HAP-1 (cell line): ENCODE results near the gene MRPL23.

Experiments
- DNase-seq, 2 experiments: peaks; one replicate each; pipeline ENCODE4 v3.0.0-alpha.2; 2016 to 2020; ENCODE audit warnings: low spot score in 2 of 2
- H3K27me3 ChIP-seq: fragments of 250-450 bp; sonication (Bioruptor Pico); 2 replicates; pipeline ENCODE4 v1.5.1; 2020; ENCODE audit warnings: low read depth, mild to moderate bottlenecking, moderate library complexity
- H3K36me3 ChIP-seq: fragments of 250-450 bp; sonication (Bioruptor Pico); replicated peaks from 2 replicates; pipeline ENCODE4 v1.5.1; 2020; ENCODE audit warnings: mild to moderate bottlenecking
- H3K4me1 ChIP-seq: fragments of 250-450 bp; sonication (Bioruptor Pico); 2 replicates; pipeline ENCODE4 v1.5.1; 2020; ENCODE audit warnings: mild to moderate bottlenecking
- H3K4me3 ChIP-seq: fragments of 250-450 bp; sonication (Bioruptor Pico); 2 replicates; pipeline ENCODE4 v1.5.1; 2020; ENCODE audit warnings: mild to moderate bottlenecking, moderate library complexity
- H3K9me3 ChIP-seq: fragments of 250-450 bp; sonication (Bioruptor Pico); 2 replicates; pipeline ENCODE4 v1.5.1; 2020; ENCODE audit warnings: mild to moderate bottlenecking, moderate library complexity
- in situ Hi-C: fragments of 300-500 bp; cut with MboI; formaldehyde crosslinking; loops from 3 replicates; pipeline ENCODE4 v1.14.3; 2020; ENCODE audit warnings: low sequenced_read_pairs, inconsistent platforms, mixed read lengths

Gene MRPL23

GRCh38 chr11:1990872-1991578 lies 43.9 kb downstream of the MRPL23 start:
- in situ Hi-C loops, result no loop called here
- H3K4me1 ChIP-seq, result no peaks in the 10 kb centered on the region
- H3K36me3 ChIP-seq, result no peaks in the 10 kb centered on the region
- H3K4me3 ChIP-seq, result no peak overlapping the region
- H3K9me3 ChIP-seq, result no peaks in the 10 kb centered on the region
- H3K27me3 ChIP-seq, result no peaks in the 10 kb centered on the region
- no peak for DNase-seq

DNA sequence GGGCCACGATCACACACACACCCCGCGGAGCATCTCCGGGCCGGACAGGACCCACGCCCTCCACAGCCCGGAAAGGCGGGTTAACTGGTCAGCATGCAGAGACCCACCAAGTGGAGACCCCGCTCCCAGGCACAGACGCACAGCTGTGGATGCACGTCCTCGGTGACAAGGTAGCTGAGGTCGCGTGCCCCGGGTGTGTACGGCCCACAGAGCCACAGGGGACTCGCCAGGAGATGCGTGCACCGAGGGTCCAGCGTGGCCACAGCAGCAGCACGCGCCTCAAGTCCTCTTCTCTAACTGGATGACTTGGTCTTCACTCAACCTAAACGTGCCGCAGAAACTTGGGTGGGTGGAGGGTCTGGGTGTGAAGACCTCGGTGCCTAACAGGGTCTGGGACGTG lies 45.0 kb downstream of the MRPL23 start:
- DNase-seq, result peak in 1 of 2 experiments; percentile 5
- Histone ChIP-seq H3K27me3 (no peaks in the 10 kb centered on the region), H3K4me3 (no peak overlapping the region), H3K4me1 (no peaks in the 10 kb centered on the region), H3K36me3 (no peaks in the 10 kb centered on the region), H3K9me3 (no peaks in the 10 kb centered on the region)
- in situ Hi-C loops, result no loop called here

DNA sequence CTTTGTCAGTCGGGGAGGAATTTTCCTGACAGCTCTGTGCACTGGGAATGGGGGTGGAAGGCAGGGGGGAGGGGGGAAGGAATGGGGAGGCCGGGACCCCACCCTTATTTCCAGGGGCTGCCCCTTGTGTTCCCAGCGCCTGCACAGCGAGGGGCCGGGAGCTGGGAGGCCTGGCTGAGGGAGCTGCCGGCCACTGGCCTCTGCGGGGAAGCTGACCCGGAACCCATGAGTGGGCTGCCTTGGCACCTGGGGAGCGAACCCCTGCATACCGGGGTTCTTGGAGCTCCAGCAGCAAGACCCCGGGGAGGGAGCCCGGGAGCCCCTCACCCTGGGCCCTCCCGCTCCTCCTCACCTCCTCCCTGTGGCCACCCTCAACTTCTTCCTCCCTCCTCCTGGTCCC lies 47.0 kb downstream of the MRPL23 start:
- Histone ChIP-seq H3K27me3 (no peaks in the 10 kb centered on the region), H3K36me3 (no peaks in the 10 kb centered on the region), H3K9me3 (no peaks in the 10 kb centered on the region), H3K4me1 (no peaks in the 10 kb centered on the region), H3K4me3 (no peak overlapping the region)
- no peak for DNase-seq
- in situ Hi-C loops, result no loop called here

- H3K9me3 ChIP-seq, result no peaks in the 10 kb centered on the region
- no peaks in the 10 kb centered on the region for H3K36me3 ChIP-seq
- H3K27me3 ChIP-seq, result no peaks in the 10 kb centered on the region
- no peak for DNase-seq
- no peaks in the 10 kb centered on the region for H3K4me1 ChIP-seq
- H3K4me3 ChIP-seq, result no peak within 1 kb of the TSS
- in situ Hi-C loops, result no loop called here
Observed at GRCh38 chr11:1997755-1998154, 50.6 kb downstream of the MRPL23 start, which contains the start of gene H19. TSS of gene H19 (minus strand) at chr11:1997842.

DNA sequence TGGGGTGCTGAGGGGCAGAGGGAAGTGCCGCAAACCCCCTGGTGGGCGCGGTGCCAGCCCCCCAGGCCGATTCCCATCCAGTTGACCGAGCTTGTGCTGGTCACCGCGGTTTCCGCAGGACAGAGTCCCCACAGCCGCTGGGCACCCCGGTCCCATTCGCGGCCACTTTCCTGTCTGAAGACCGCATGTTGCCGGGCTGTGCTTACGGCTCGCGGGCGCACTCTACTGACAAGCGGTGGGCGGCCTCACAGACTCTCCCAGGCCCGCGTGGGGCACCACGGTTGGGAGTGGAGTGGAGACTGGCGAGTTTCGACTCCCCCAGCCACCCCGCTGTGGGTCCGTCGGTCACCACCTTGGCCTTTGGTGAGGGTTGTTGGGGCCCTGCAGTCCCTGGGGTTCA lies 51.2 kb downstream of the MRPL23 start:
- no peak overlapping the region for H3K4me3 ChIP-seq
- in situ Hi-C loops, result no loop called here
- no peak for DNase-seq
- no peaks in the 10 kb centered on the region for H3K4me1 ChIP-seq
- H3K9me3 ChIP-seq, result no peaks in the 10 kb centered on the region
- H3K27me3 ChIP-seq, result no peaks in the 10 kb centered on the region
- H3K36me3 ChIP-seq, result no peaks in the 10 kb centered on the region

DNA sequence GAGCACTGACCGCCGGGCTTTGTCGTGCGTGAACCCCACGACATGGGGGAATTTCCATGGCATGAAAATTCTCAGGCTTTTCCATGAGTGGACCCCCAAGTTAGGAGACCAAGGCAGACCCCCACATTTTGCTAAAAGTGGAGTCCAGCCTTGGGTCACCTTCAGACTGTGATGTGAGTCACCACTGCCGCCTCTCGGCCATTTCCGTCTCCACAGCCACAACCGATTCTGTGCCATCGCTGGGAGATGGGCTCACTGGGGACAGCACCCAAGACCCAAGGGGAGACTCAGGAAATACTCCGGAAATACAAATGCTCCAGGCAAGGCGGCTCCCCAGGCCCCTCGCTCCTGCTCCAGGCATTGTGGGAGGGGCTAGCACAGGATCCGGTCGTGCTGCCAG lies 51.7 kb downstream of the MRPL23 start:
- in situ Hi-C loops, result no loop called here
- DNase-seq, result no peak

DNA sequence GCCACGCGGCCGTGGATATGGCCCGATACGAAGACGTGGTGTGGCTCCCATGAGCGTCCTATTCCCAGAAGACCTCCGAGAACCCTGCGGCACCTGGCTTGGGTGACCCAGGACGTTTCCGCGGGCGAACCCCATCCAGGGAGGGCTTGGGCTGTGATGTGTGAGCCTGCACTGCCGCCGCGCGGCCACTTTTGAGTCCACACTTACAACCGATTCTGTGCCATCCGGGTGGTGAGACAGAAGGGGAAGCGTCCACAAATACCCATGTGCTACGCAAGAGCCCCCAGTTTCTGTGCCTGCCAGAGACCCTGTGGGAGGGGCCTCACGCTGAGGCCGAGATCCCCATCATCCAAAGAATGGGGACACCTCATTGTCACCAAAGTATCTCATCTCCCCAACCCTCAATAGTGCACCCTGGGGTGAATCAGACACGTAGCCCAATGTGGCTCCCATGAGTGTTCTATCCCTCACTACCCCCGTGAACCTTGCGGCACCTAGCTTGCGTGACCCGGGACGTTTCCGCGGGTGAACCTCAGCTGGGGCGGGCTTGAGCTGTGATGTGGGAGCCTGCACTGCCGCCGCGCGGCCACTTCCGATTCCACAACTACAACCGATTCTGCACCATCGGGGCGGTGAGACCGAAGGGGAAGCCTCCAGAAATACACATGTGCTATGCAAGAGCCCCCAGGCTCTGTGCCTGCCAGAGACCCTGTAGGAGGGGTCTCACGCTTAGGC lies 55.1 kb downstream of the MRPL23 start:
- no peak for DNase-seq

More for the DNA sequence above, 51.7 kb downstream of the MRPL23 start:
- H3K4me1 ChIP-seq, result no peaks in the 10 kb centered on the region
- no peaks in the 10 kb centered on the region for H3K27me3 ChIP-seq
- H3K4me3 ChIP-seq, result no peak overlapping the region
- H3K36me3 ChIP-seq, result no peaks in the 10 kb centered on the region
- no peaks in the 10 kb centered on the region for H3K9me3 ChIP-seq

GRCh38 chr11:2002807-2003206 lies 55.7 kb downstream of the MRPL23 start:
- H3K9me3 ChIP-seq, result no peaks in the 10 kb centered on the region

More for the DNA sequence above, 55.1 kb downstream of the MRPL23 start:
- in situ Hi-C loops, result no loop called here
- Histone ChIP-seq H3K36me3 (no peaks in the 10 kb centered on the region), H3K9me3 (no peaks in the 10 kb centered on the region), H3K27me3 (no peaks in the 10 kb centered on the region), H3K4me1 (no peaks in the 10 kb centered on the region), H3K4me3 (no peak overlapping the region)

GRCh38 chr11:2004466-2004865 lies 57.3 kb downstream of the MRPL23 start:
- Histone ChIP-seq H3K27me3 (no peaks in the 10 kb centered on the region), H3K9me3 (no peaks in the 10 kb centered on the region), H3K36me3 (no peaks in the 10 kb centered on the region), H3K4me1 (no peaks in the 10 kb centered on the region), H3K4me3 (no peak overlapping the region)
- in situ Hi-C loops, result no loop called here
- DNase-seq, result no peak

More at GRCh38 chr11:2002807-2003206, 55.7 kb downstream of the MRPL23 start:
- no peak for DNase-seq
- Histone ChIP-seq H3K4me1 (no peaks in the 10 kb centered on the region), H3K27me3 (no peaks in the 10 kb centered on the region), H3K36me3 (no peaks in the 10 kb centered on the region), H3K4me3 (no peak overlapping the region)
- in situ Hi-C loops, result no loop called here
